Measurements from ENCODE around the gene THRB. TPM values are rescaled to one million over a fixed set of nuclear protein-coding genes. Genes with fewer than 3 reads are reported as not detected.

The THRB gene
- total and polyA plus RNA-seq, 8 donors: 2.1 to 12.4 (median 7.8) TPM

- H3K36me3 ChIP-seq: no peaks in the 10 kb centered on the region
- DNase-seq (no peak), ATAC-seq (no peak), FAIRE-seq (no peak)
- 92 to 100% methylated on average over 1 of the region's 1 CpG for WGBS, 2 donors
- H3K9me3 ChIP-seq: no peaks in the 10 kb centered on the region
- no peak overlapping the region for H3K4me3 ChIP-seq
- H3K27me3 ChIP-seq: no peaks in the 10 kb centered on the region
- no peak overlapping the region for H3K27ac ChIP-seq
- no peak for TF ChIP-seq CTCF (IDR thresholded peaks at IDR 0.05)
- intact Hi-C loops (cut with DNase I): no loop called here
- peaks cover 0 to 4% (median 0%) of the 10 kb centered on the region in 3 donors for H3K4me1 ChIP-seq
Measured at GRCh38 chr3:24525557-24525956, 30.9 kb upstream of the THRB start.

- H3K36me3 ChIP-seq: no peaks in the 10 kb centered on the region
- no peaks in the 10 kb centered on the region for H3K27me3 ChIP-seq
- peaks cover 0 to 4% (median 0%) of the 10 kb centered on the region in 3 donors for H3K4me1 ChIP-seq
- DNase-seq (no peak), FAIRE-seq (no peak), ATAC-seq (no peak)
- intact Hi-C loops (cut with DNase I): no loop called here
- TF ChIP-seq CTCF (IDR thresholded peaks at IDR 0.05): no peak
- WGBS, 2 donors: 96 to 100% methylated on average over 1 of the region's 1 CpG
- H3K27ac ChIP-seq: no peak overlapping the region
- H3K9me3 ChIP-seq: no peaks in the 10 kb centered on the region
- H3K4me3 ChIP-seq: no peak overlapping the region
Measured at GRCh38 chr3:24525022-24525421, 30.4 kb upstream of the THRB start.

GRCh38 chr3:24523988-24524727 is 29.5 kb upstream of the THRB start:
- Histone ChIP-seq H3K4me1 (peaks cover 0 to 4% (median 0%) of the 10 kb centered on the region in 3 donors), H3K4me3 (no peak overlapping the region), H3K27ac (no peak overlapping the region), H3K27me3 (no peaks in the 10 kb centered on the region), H3K9me3 (no peaks in the 10 kb centered on the region), H3K36me3 (no peaks in the 10 kb centered on the region)
- intact Hi-C loops (cut with DNase I): no loop called here
- ATAC-seq (no peak), FAIRE-seq (no peak), DNase-seq (no peak)
- no peak for TF ChIP-seq CTCF (IDR thresholded peaks at IDR 0.05)
- 42 to 46% methylated on average over 3 of the region's 3 CpGs for WGBS, 2 donors

GRCh38 chr3:24523215-24523614 is 28.6 kb upstream of the THRB start:
- Histone ChIP-seq H3K4me3 (no peak overlapping the region), H3K27ac (no peak overlapping the region), H3K4me1 (peaks cover 0 to 4% (median 0%) of the 10 kb centered on the region in 3 donors), H3K9me3 (no peaks in the 10 kb centered on the region), H3K27me3 (no peaks in the 10 kb centered on the region), H3K36me3 (no peaks in the 10 kb centered on the region)
- FAIRE-seq (no peak), ATAC-seq (no peak), DNase-seq (no peak)
- 95 to 96% methylated on average over 2 of the region's 2 CpGs for WGBS, 2 donors
- no peak for TF ChIP-seq CTCF (IDR thresholded peaks at IDR 0.05)
- intact Hi-C loops (cut with DNase I): no loop called here

GRCh38 chr3:24522146-24522579 is 27.5 kb upstream of the THRB start:
- Histone ChIP-seq H3K4me3 (peak overlapping the region; percentile 58 to 85 (median 70)), H3K27me3 (no peaks in the 10 kb centered on the region), H3K27ac (no peak overlapping the region), H3K4me1 (peaks cover 0 to 4% (median 0%) of the 10 kb centered on the region in 3 donors), H3K9me3 (no peaks in the 10 kb centered on the region), H3K36me3 (no peaks in the 10 kb centered on the region)
- FAIRE-seq: no peak
- no peak for TF ChIP-seq CTCF (IDR thresholded peaks at IDR 0.05)
- DNase-seq: peak in 1 of 6 donors; percentile 21
- intact Hi-C loops (cut with DNase I): no loop called here
- 49 to 52% methylated on average over 16 of the region's 16 CpGs for WGBS, 2 donors
- ATAC-seq: no peak
